Myocyte (in vitro differentiated cells): ENCODE measurements around the gene MTERF1. TPM values are rescaled to one million over a fixed set of nuclear protein-coding genes. Genes with fewer than 3 reads are reported as not detected.

Experiments
- DNase-seq: peaks from one replicate; pipeline ENCODE4 v3.0.0-alpha.2; 2012; ENCODE audit warnings: low read depth
- total RNA-seq: library from RNA; depleted of rRNA; stranded (reverse); fragments of >200 nt; gene quantifications from 2 replicates; pipeline ENCODE4 v1.2.3, GENCODE V29; 2014

Gene MTERF1
- total RNA-seq, 1 donor from 2014 or later: 10.2 TPM

- DNase-seq: no peak
These were observed 44.6 kb downstream of the MTERF1 start for GRCh38 chr7:91835826-91836368.

DNA sequence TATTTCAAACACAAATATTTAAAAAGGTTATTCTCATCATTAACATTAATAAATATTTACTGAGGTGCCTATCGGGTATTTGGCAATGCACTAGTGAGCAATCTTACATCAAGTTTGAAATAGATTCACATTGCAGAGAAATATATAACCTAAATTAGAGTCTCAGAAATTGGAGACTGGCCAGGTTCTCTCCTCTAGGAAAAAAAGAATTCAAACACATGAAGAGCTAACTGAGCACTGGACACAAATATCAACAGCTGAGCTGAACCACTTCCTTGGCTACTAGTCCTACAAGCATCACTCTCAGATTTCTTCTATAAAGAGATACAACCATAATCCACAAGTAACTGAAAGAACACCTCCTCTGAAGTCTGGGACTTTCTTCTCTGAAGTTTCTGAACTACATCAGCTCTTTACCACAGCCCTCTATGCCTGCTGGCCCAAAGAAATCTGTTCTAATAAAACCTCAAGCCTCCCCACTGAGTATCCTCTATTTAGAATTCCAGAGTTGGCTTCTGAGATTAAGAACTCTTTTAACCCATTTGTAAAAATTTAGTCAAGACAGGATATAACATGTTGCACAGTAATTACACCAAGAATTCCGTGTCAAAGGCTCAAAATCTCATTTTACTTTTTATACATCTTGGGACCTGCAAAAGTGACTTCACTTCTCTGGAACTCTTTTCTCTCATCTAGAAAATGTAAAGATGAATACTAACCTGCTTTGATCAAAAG is 45.2 kb downstream of the MTERF1 start:
- DNase-seq: peak; percentile 71

DNA sequence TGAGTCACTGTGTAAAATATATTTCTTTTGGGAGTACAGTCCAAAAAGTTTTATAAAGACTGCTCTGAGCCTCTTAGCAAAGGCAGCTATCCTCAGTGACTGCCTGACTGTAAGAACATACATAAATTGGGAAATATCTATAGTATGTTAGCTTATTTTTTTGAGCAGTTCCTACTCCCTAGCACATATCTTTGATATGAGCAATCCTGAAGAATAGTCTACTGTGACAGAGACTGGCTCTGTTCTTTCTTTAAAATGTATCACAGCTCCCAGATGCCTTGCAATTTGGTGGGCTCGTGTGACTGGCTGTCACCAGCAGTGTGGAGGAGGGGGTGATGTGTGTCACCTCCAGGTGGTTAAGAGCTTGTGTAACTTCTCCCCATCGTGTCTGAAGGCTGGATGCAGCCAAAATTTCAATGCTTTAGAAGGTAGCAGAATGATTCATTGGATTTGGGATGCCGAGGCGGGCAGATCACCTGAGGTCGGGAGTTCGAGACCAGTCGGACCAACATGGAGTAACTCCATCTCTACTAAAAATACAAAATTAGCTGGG is 47.9 kb downstream of the MTERF1 start:
- no peak for DNase-seq

GRCh38 chr7:91827169-91827568 is 53.3 kb downstream of the MTERF1 start:
- DNase-seq: no peak

DNA sequence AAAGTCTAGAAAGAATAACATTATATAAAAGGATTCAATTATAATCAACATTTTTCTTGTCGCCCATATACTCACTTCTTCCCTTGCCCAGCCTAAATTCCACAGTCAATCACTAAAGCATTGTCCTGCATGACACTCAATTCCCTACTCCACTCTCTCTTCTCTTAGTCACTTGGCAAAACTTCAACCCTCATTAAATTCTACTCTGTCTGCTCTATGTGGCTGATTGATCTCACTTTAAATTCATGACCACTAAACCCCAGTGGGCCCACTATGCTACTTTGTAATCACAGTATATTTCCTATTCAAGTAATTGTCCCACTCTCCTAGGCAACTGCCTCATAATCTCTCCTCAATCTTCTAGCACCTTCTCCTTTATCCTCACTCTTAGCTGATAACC is 54.1 kb downstream of the MTERF1 start:
- peak; percentile 7 for DNase-seq

- DNase-seq: no peak
These were observed 56.3 kb downstream of the MTERF1 start for GRCh38 chr7:91824201-91824600.

Other genes with a start within 250 kb of the MTERF1 start
- 172 and 182 TPM in 2 replicates for gene AKAP9, start 60.2 kb upstream of the MTERF1 start, total RNA-seq